Measurements from ENCODE around the gene NR4A3. TPM values are rescaled to one million over a fixed set of nuclear protein-coding genes. Genes with fewer than 3 reads are reported as not detected.

Gene NR4A3
- total and polyA plus RNA-seq, 2 experiments from 2014 or later, result 0.10 to 0.17 TPM

- H3K36me3 Mint-ChIP-seq (ENCODE audit: low read depth), result no peaks in the 10 kb centered on the region; the same call in 2 of the 3 replicates
- Histone ChIP-seq H3K4me3 (no peak overlapping the region), H3K27ac (ENCODE audit: low read depth) (no peak overlapping the region), H3K79me2 (replicated peaks; ENCODE audit: insufficient read depth) (no peaks in the 10 kb centered on the region), H3F3A (replicated peaks; ENCODE audit: low read depth) (no peaks in the 10 kb centered on the region), H3K36me3 (ENCODE audit: insufficient read depth) (peaks cover 1% of the 10 kb centered on the region; the same call in 1 of the 2 replicates), H4K20me1 (replicated peaks; ENCODE audit: insufficient read depth) (peaks cover 4% of the 10 kb centered on the region; the same call in 1 of the 2 replicates), H3K9me2 (ENCODE audit: insufficient read depth) (no peaks in the 10 kb centered on the region), H2AFZ (no peak overlapping the region), H3K4me1 (ENCODE audit: insufficient read depth) (peaks cover 19% of the 10 kb centered on the region), H3K27me3 (ENCODE audit: insufficient read depth) (peaks cover 49% of the 10 kb centered on the region), H3K4me2 (no peak overlapping the region)
- no peak overlapping the region for H3K4me3 Mint-ChIP-seq
- peaks cover 33% of the 10 kb centered on the region for H3K27me3 Mint-ChIP-seq (ENCODE audit: insufficient read depth, low read depth, poor library complexity)
- peaks cover 14% of the 10 kb centered on the region for H3K4me1 Mint-ChIP-seq
- DNase-seq (ENCODE audit: low spot score) (no peak), ATAC-seq (no peak)
- no peak for TF ChIP-seq CREB1 (CRISPR knock-in tag; IDR thresholded peaks at IDR 0.05; ENCODE audit: low read depth)
- TF ChIP-seq EZH2 (IDR thresholded peaks at IDR 0.05; ENCODE audit: low read depth, unreplicated experiment), result no peak
- no peak for TF ChIP-seq ZNF462 (CRISPR knock-in tag; IDR thresholded peaks at IDR 0.05)
- TF ChIP-seq NANOG (IDR thresholded peaks at IDR 0.05; ENCODE audit: borderline replicate concordance), result no peak
- TF ChIP-seq, protein P1, sequence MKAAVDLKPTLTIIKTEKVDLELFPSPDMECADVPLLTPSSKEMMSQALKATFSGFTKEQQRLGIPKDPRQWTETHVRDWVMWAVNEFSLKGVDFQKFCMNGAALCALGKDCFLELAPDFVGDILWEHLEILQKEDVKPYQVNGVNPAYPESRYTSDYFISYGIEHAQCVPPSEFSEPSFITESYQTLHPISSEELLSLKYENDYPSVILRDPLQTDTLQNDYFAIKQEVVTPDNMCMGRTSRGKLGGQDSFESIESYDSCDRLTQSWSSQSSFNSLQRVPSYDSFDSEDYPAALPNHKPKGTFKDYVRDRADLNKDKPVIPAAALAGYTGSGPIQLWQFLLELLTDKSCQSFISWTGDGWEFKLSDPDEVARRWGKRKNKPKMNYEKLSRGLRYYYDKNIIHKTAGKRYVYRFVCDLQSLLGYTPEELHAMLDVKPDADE (IDR thresholded peaks at IDR 0.05), result no peak
- no peak for TF ChIP-seq ZNF114 (CRISPR knock-in tag; IDR thresholded peaks at IDR 0.05)
- no peak for TF ChIP-seq EZH2phosphoT487 (IDR thresholded peaks at IDR 0.05; ENCODE audit: unreplicated experiment)
- no peak for TF ChIP-seq ZNF331 (CRISPR knock-in tag; IDR thresholded peaks at IDR 0.05; ENCODE audit: low read depth)
- H3K27ac Mint-ChIP-seq, result no peak overlapping the region
- H3K9me3 Mint-ChIP-seq, result peaks cover 8% of the 10 kb centered on the region; the same call in 1 of the 3 replicates
These were observed 10.3 kb downstream of the NR4A3 start for GRCh38 chr9:99831857-99832557.

All from GM23338 (cell line).